ENCODE results near the gene FHIT.

FHIT gene

DNA sequence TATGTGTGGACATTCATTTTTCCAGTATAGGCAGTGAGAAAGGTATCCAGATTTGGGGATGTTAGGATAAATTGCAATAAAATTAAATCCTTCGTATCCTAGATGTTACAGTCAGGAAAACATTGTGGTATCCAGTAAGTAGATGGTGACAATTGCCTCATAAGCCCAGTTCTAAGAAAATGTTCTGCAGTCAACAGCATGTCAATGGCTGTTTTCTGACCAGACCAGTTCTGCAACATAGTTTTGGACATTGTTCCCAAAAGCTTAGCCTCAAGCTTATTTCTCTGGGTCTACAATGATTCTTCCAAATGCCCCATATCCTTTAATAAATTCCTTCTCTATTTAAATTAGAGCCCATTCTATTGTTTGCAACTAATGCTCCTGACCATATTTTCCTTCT, 480.7 kb downstream of the FHIT start:
- TF ChIP-seq, protein P1, sequence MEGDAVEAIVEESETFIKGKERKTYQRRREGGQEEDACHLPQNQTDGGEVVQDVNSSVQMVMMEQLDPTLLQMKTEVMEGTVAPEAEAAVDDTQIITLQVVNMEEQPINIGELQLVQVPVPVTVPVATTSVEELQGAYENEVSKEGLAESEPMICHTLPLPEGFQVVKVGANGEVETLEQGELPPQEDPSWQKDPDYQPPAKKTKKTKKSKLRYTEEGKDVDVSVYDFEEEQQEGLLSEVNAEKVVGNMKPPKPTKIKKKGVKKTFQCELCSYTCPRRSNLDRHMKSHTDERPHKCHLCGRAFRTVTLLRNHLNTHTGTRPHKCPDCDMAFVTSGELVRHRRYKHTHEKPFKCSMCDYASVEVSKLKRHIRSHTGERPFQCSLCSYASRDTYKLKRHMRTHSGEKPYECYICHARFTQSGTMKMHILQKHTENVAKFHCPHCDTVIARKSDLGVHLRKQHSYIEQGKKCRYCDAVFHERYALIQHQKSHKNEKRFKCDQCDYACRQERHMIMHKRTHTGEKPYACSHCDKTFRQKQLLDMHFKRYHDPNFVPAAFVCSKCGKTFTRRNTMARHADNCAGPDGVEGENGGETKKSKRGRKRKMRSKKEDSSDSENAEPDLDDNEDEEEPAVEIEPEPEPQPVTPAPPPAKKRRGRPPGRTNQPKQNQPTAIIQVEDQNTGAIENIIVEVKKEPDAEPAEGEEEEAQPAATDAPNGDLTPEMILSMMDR (IDR thresholded peaks at IDR 0.05; ENCODE audit: control insufficient read depth, insufficient read depth, low read depth, low read length, missing control alignments), result no peak
- no peak overlapping the region for H3K4me3 ChIP-seq (ENCODE audit: control insufficient read depth, low read depth, low read length)
- no peak for DNase-seq (ENCODE audit: low read depth)

DNA sequence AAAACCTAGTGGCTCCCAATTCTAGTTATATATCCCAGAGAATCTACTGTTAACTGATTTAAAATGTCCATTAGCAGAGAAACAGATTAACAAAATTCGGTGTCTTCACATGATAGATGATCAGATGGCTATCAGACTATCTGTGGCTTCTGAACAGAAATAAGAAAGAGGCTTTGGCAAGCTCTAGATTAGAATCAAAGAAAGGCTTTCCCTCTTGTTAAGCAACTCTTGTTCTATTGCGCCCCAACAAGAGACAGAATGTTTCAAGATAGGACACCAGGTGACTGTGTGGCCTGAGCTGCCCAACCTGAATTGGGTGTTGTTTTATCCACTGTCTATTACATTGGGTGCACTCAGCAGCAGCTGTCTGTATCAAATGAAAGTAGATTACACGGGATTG, 483.7 kb downstream of the FHIT start:
- TF ChIP-seq, protein P1 (IDR thresholded peaks at IDR 0.05; ENCODE audit: control insufficient read depth, insufficient read depth, low read depth, low read length, missing control alignments), result no peak
- no peak overlapping the region for H3K4me3 ChIP-seq (ENCODE audit: control insufficient read depth, low read depth, low read length)
- no peak for DNase-seq (ENCODE audit: low read depth)

DNA sequence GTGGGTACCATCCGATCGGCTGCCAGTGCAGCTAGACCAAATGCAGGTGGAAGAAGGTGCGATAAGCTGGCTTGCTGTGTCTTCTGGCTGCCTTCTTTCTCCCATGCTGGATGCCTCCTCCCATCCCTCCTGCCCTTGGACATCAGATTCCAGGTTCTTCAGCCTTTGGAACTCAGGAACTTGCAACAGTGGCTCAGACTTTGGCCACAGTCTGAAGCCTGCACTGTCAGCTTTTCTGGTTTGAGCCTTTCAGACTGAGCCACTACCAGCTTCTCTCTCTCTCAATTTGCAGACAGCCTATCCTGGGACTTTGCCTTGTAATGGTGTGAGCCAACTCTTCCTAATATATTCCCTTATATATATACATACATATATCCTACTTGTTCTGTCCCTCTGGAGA, 485.5 kb downstream of the FHIT start:
- H3K4me3 ChIP-seq (ENCODE audit: control insufficient read depth, low read depth, low read length), result no peak overlapping the region
- TF ChIP-seq, protein P1 (IDR thresholded peaks at IDR 0.05; ENCODE audit: control insufficient read depth, insufficient read depth, low read depth, low read length, missing control alignments), result no peak
- no peak for DNase-seq (ENCODE audit: low read depth)

DNA sequence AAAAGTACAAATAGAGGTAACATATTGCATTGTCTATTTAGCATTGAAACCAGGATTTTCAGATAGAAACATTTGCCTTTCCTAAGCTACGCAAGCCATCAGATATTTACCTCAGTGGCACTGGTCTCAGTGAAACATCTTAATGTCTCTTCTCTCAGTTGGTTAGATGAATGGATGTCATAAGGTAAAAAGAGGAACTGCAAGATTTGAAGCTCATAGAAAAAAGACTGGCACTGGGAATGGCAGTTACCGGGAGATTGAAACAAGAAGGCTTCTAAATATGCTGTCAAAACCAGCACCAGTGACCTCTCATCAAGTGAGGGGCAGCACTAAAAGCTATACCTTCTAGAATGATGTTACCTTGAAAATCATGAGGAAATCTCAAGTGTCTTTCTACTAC, 486.4 kb downstream of the FHIT start:
- no peak for DNase-seq (ENCODE audit: low read depth)
- H3K4me3 ChIP-seq (ENCODE audit: control insufficient read depth, low read depth, low read length), result no peak overlapping the region
- TF ChIP-seq, protein P1 (IDR thresholded peaks at IDR 0.05; ENCODE audit: control insufficient read depth, insufficient read depth, low read depth, low read length, missing control alignments), result no peak

DNA sequence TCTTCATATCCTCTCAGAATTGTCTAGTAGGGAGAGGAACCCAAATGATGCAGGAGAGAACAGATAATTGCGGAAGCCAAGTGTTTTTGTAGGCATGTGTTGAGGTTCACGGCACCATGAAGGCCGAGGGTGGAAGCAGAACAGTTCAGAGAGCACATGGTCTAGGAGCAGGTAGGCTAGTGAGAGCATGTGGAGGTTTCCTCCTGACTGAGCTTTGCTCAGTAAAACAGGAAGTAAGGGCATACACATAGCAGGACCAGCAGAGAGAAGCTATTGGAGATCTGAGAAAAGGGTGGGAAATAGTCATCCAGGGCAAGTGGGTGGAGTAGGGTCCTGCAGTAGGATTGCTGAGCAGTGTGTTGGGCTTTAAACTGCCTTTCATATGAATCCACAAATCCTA, 491.1 kb downstream of the FHIT start:
- TF ChIP-seq, protein P1 (IDR thresholded peaks at IDR 0.05; ENCODE audit: control insufficient read depth, insufficient read depth, low read depth, low read length, missing control alignments), result no peak
- H3K4me3 ChIP-seq (ENCODE audit: control insufficient read depth, low read depth, low read length), result no peak overlapping the region
- no peak for DNase-seq (ENCODE audit: low read depth)

DNA sequence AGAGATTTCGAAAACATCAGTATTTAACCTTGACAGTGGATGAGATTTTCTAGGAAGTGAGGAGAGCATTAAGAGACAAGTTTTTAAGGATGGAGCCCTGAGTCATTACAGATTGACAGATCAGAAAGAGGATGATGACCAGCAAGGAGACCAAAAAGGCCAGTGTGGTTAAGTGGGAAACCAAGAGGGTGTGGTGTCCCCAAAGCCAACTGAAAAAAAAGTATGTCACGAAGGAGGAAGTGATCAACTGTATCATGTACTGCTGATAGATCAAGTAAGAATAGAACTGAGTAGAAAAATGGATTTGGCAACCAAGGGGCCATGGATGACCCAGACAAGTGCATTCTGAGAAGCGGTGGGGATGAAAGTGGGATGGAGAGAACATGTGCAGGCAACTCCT, 491.8 kb downstream of the FHIT start:
- DNase-seq (ENCODE audit: low read depth), result no peak
- TF ChIP-seq, protein P1 (IDR thresholded peaks at IDR 0.05; ENCODE audit: control insufficient read depth, insufficient read depth, low read depth, low read length, missing control alignments), result no peak
- H3K4me3 ChIP-seq (ENCODE audit: control insufficient read depth, low read depth, low read length), result no peak overlapping the region

DNA sequence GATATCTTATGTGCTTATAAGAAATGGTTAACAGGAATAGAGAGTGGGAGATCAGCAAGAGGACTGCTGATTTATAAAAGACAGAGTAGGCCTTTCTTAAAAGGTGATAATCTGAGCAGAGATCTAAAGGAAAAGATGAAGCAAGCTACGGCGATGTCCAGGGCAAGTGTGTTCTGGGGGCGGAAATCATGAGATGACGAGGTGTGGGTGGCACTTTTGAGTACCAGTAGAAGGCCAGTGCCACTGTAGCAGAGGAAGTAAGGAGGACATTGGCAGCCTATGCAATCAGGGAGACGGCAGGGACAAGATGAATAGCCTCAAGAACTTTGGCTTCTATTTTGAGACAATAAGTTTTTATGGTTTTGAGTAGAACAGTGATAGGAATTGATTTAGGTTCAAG, 492.4 kb downstream of the FHIT start:
- no peak overlapping the region for H3K4me3 ChIP-seq (ENCODE audit: control insufficient read depth, low read depth, low read length)
- no peak for DNase-seq (ENCODE audit: low read depth)
- TF ChIP-seq, protein P1 (IDR thresholded peaks at IDR 0.05; ENCODE audit: control insufficient read depth, insufficient read depth, low read depth, low read length, missing control alignments), result no peak

Data from AG09309 (cell line).